Esophagus muscularis mucosa (tissue), 3 donors: ENCODE results near the gene HAS3.

Source experiments
- POLR2AphosphoS5 ChIP-seq, 2 donors: sonication (generic); formaldehyde crosslinking; IDR thresholded peaks; one replicate each; pipeline ENCODE4 v1.6.1; 2017; ENCODE audit warnings: antibody characterized with exemption in 2 of 2
- TF ChIP-seq, protein P1 (sequence below), 3 experiments: fragments of 200-600 bp in 2 of 3; fragments of 450-650 bp in 1 of 3; sonication (generic) in 2 of 3; IDR thresholded peaks; one replicate each; pipeline ENCODE4 v1.5.1; 2017 to 2019; ENCODE audit warnings: antibody characterized with exemption in 3 of 3, mild to moderate bottlenecking in 2 of 3, moderate library complexity in 1 of 3

- TF ChIP-seq, protein P1, sequence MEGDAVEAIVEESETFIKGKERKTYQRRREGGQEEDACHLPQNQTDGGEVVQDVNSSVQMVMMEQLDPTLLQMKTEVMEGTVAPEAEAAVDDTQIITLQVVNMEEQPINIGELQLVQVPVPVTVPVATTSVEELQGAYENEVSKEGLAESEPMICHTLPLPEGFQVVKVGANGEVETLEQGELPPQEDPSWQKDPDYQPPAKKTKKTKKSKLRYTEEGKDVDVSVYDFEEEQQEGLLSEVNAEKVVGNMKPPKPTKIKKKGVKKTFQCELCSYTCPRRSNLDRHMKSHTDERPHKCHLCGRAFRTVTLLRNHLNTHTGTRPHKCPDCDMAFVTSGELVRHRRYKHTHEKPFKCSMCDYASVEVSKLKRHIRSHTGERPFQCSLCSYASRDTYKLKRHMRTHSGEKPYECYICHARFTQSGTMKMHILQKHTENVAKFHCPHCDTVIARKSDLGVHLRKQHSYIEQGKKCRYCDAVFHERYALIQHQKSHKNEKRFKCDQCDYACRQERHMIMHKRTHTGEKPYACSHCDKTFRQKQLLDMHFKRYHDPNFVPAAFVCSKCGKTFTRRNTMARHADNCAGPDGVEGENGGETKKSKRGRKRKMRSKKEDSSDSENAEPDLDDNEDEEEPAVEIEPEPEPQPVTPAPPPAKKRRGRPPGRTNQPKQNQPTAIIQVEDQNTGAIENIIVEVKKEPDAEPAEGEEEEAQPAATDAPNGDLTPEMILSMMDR (IDR thresholded peaks at IDR 0.05), result no peak
- peak; percentile 96 for TF ChIP-seq POLR2AphosphoS5 (IDR thresholded peaks at IDR 0.05)
Observed at GRCh38 chr16:69132424-69133252, 27.2 kb downstream of the HAS3 start, which contains the start of the genes CHTF8 and UTP4.
